NCI-H1417 (cell line): ENCODE measurements around the gene MFF.
"Not testable (repeated sequence)": the region's sequence is repeated elsewhere in the genome, so short reads cannot be mapped to it uniquely, and the experiment has no call there.

Source experiments
- DNase-seq, 3 experiments: peaks; one replicate each; lab custom pipeline; 2025; lab: John Stamatoyannopoulos, UW

The MFF gene

DNA sequence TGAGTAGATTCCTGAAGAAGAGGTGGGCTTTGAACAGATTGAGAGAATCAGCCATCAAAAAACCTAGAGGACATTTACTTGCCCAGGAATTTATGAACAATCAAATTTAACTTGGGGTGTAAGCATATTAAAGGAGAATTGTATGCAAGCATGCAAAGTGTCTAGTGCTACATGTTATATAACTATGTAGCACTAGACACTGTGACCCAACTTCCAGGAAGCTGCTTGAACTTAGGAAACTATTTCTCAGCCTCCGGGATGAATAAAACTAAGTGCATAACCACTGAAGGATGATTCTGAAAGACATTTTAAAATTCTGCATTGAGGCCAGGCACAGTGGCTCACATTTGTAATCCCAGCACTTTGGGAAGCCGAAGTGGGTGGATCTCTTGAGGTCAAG, 12.4 kb downstream of the MFF start:
- DNase-seq = no peak

DNA sequence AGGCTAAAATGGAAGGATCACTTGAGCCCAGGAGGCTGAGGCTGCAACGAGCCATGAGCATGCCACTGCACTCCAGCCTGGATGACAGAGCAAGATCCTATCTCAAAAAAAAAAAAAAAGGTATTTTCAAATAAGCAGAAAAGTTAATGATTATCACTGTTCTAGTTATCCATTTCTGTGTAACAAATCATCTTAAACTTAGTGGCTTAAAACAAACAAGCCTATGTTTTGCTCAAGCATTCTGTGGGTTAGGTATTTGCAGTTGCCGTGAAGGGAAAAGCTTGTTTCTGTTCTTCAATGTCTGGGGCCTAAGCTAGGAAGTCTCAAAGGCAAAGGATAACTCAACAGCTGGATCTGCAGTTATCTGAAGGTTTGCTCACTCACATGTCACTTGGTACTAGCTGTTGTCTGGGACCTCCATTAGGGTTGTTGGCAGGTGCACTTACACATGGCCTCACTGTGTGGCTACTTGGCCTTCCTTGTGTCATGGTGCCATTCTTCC, 14.1 kb downstream of the MFF start:
- no peak for DNase-seq

DNA sequence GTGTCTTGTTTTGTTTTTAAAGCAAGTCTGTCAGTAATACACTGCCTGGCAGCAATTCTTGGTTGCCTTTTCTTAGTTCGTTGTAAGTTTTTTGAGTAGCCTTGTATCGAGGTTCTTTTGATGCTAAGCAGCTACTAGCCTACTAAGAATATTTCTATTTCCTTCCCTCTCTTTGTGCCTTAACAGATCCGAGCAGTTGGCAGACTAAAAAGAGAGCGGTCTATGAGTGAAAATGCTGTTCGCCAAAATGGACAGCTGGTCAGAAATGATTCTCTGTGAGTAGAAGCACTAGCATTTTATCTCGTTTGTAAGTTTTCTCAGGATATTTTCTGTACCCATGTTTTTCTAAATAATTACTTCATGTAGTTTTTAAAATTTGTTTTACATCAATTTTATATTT, 15.1 kb downstream of the MFF start:
- no peak for DNase-seq

DNA sequence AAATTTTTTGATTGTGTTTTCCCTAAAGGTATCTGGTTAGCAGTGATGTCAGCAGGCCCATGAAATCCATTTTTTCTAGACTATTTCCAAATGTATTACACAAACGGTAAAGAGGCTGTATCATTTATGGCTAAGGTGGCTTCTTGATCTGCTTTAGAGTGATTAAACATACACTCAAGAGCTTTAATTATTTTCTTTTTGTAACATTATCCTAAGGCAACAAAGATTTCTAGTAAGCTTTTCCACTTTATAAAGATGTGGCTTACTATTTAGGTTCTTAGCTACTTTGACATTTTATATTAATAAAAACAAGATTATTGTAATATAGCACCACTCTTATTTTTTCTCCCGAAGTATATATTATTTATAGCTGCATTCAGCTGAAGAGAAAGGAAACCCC, 16.5 kb downstream of the MFF start:
- peak in 1 of 3 experiments; percentile 28 for DNase-seq

DNA sequence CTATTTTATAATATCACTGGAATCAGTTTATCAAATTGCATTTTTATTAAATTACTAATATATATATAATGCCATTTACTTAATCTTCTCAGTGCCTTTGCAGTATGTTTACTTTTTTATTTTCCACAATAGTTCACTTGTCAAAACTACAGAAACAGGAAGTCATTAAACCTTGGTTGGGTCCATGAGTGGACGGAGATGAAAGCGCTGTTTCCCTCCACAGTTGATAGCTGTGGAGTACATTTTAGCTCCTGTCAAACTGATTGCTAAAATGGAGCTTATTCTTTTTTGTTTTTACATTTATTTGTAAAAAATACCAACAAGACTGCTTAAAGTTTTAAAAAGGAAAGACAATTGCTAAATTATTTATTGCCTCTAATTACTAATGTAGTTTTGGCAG, 19.2 kb downstream of the MFF start:
- peak in 1 of 3 experiments; percentile 49 for DNase-seq

DNA sequence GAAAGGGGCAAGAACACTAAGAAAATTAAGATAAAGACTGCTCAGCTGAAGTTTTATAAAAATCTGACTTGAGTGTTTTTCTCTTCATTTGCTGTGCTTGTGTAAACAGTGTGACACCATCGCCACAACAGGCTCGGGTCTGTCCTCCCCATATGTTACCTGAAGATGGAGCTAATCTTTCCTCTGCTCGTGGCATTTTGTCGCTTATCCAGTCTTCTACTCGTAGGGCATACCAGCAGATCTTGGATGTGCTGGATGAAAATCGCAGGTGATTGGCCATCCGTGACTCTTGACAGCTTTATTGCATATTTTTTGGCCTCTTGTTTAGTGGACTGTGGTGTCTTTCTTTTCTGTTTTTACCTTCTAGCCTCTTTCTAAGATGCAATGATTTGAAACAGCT, 22.1 kb downstream of the MFF start:
- DNase-seq = no peak

DNA sequence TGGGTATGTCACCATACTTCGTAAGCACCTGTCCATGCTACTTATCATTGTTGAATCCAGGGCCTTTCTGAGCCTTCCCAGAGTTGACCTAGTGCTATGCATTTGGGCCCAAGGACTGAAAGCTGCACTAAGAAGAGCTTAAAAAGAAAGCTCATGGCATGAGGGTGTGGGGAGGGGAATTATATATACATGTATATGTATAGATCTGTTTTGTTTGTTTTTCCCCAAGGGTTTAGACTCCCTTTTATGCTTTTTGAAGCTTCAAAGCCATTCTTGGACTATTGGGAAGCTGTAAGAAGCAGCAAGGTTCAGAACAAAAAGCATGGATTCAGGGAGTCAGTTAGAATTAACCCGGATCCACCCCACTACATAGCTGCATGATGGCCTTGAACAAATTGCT, 23.3 kb downstream of the MFF start:
- no peak for DNase-seq

DNA sequence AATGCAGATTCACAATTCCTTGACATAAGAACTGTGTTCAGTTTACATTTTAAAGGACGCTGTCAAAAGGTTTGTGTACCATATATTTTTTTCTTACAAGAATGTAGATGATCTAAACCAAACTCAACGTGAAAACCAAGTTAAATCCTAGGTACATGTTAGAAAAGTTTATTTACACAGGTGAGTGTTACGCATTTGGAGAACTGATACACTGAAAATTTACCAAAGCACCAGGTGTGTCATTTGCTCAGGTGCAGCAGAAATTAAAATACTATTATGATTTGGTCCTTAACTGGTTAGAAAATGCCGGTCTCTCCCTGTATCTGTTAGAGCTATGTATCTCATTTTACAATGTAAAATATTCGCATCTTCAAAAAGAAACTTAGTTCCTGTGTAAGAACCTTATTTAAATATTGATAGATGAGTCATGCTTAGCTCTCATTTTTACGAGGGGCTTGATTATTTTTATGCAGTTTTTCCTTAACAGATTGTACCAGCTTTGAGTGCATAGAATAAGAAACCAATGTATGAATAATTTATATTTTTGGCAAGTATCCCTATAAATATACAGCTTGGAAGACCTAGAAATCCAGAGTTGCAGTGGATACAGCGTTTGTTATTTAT, 25.1 kb downstream of the MFF start:
- peak in 1 of 3 experiments; percentile 35 for DNase-seq

DNA sequence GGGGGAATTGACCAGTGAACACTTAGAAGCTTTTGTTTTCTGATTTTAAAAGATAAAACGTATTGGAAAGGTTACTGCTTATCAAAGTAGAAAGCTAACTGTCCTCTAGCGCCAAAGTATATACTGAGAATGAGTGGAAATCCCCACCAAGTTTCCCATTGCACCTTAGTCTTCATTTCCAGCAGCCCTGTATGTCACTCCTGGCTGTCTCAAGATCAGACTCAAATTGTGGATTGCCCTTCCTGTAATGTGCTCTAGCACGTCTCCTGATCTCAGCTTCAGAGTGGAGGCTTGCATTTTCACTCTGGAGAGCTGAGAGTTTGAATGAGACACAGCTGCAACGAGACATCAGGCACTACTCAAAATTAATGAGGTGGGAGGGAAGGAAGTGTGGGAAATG, 26.6 kb downstream of the MFF start:
- DNase-seq = no peak

DNA sequence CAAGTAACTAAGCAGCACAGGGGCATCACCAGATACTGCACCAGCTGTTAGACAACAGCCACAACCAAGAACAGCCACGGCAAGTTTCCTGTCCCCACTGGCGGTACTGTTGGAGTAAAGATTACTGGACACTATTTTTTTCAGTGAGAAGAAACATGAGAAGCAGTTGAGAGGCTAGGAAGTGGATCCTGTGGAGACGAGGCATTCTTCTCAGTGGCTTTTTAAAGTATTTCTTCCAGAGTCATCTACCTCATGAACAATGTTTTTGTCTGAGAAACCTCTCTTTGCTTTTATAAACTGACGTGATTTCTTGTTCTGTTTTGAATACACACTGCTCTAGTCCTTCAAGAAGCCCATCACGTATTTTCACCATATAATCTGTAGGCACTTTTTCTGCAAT, 35.3 kb downstream of the MFF start:
- DNase-seq = no peak

DNA sequence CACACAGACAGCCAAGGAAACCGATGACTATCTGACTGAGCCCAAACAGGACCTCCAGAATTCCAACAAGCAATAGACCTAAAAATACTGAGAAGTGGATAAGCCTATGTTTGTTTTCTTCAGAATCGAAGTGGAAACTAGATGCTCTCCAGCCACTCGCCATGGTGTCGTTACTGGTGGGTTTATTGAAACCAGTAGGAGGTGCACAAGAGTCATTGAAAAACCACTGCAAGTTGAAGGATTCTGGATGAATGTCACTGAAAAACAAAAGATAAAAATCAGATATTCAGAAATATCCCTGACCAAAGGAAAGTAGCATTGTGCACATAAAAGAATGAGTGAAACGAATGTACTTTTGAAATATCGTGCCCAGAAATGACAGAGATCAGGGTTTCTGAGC, 38.7 kb downstream of the MFF start:
- no peak for DNase-seq

DNA sequence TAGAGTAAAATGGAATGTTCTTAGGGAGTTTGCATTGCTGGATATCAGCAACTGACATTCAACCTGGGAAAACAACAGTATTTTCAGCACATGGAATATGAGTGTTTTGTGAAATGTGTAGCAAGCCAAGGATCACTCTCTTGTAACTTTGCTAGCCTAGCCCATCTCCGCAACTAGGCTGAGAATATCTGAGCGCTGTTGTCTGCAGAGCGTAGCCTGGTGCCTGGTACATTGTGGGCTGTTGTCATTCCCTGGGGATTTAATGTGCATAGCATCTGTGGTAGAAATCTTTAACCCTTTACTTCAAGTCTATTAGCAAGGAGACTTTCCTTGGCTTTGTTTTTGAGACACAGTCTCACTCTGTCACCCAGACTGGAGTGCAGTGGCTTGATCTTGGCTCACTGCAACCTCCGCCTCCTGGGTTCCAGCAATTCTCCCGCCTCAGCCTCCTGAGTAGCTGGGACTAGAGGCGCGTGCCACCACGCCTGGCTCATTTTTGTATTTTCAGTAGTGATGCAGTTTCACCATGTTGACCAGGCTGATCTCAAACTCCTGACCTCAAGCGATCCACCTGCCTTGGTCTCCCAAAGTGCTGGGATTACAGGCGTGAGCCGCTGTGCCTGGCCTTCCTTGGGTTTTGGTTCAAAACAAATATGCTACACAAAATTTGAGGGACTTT, 39.7 kb downstream of the MFF start:
- not testable (repeated sequence) for DNase-seq

DNA sequence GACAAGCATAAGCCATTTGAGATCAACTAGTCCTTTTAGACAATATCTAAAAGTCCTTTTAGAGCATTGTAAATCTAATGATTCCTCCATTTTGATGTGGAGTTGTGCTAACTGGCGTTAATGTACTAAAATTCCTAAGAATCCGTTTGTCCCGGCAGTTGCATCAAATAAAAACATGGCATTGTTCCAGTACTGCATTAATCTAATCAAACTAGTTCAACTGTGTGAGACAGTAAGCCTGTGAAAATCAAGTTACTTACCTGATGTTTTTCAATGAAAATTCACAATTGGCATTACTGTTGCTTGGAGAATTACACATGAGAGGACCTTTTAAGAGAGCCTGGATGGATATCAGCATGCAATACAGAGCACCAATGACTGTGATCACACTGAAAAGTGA, 40.8 kb downstream of the MFF start:
- no peak for DNase-seq

DNA sequence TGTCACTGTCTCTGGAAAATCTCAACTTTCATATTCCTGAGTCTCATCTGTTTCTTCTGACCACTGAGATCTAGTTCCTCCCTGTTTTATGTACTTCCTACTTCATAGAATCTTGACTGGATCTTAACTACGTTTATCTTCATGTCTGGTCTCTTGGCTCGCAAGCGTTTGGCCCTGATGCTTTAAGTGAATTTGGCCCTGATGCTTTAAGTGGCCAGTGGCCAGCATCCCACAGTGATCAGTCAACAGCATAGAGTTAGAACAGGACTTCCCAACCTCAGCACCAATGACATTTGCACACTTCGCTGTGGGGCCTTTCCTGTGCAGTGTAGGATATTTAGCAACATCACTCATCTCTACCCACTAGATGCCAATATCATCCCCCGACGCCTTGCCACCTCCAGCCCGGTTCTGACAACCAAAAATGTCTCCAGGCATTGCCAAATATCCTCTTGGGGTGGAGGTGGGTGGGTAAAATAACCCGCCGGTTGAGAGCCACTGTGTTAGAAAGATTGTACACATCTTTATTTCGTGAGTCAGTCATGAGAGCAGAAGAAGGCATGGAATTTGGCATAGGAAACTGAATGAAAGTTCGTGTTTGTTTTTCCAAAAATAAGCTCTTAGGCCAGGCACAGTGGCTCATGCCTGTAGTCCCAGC, 41.8 kb downstream of the MFF start:
- no peak for DNase-seq

DNA sequence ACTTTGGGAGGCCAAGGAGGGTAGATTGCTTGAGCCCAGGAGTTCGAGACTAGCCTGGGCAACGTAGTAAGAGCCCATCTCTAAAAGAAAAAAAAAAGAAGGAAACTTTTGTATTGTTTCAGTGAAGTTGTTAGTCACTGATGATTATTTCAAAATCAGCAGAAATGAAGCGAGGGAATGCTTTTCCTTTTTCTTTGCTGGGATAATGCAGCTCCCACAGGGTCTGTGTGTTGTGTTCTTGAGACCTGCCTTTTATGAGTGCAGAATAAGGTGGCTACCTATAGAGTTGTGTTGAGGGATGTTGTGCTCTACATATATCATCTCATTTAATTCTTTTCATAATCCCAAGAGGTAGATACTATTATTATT, 42.4 kb downstream of the MFF start:
- no peak for DNase-seq

DNA sequence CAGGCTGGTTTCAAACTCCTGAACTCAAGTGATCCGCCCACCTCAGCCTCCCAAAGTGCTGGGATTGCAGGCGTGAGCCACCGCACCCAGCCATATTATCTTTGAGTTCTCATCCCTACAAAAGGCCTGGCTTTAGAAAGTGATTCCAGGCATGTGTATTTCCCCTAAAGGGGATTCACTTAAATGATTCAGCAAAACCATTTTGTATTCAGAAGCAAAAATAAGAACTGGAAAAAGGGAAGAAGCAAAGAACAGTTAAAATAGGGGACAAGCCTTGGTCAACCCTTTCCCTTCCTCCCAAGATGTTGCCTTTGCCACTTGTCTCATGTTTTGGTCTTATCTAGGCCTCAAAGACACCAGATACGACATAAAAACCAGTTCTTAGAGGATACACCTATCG, 43.5 kb downstream of the MFF start:
- DNase-seq = no peak

DNA sequence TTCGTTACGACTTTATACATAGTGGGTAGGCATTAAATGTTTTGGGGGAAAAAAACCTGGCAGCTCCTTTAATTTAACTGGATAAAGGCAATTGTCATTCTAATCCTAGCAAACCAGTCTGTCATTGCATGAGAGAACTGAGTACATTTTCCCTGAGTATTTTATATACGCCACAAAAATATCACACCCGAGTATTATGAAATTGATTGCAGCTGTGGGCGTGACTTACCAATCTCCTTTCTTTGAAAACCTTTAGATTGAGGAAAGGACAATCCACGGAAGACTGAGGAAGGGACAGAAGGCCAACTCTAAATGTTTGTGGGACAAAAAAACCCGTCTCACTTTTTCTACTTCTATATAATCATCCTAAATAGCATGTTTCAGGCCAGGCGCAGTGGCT, 45.0 kb downstream of the MFF start:
- no peak for DNase-seq

DNA sequence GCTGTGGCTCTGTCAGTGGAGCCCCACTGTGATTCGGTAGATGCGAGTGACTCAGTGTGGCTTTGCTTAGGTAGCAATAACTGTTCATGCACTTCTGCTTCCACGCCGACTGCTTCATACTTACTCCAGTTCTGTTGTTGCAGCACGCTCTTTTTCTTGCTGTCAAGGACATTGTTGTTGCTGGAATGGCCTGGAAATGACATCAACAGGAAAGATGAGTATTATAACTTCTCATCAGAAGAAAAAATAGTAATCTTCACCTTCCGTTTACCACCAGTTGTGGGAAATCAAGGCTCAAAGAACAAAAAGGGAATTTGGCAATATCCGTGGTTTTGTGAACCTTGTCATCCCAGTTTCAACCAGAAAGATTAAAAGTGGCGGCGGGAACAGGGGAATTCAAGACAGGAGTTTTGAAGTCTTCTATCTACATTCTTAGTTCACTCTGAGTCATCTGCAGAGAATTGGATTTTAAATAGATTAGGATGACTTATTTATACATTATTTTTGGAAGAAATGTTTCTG, 45.8 kb downstream of the MFF start:
- no peak for DNase-seq

DNA sequence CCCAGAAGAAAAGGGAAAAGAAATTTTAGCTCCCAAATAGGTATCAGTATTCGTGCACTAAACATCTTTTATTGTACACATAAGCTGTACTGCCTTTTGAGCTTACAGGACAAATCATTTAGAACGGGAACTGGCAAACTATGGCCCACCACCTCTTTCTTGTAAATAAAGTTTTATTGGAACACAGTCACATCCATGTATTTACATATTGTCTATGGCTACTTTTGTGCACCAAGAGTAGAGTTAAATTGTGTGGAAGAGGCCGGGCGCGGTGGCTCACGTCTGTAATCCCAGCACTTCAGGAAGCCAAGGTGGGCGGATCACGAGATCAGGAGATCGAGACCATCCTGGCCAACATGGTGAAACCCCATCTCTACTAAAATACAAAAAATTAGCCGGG, 48.3 kb downstream of the MFF start:
- DNase-seq = no peak

DNA sequence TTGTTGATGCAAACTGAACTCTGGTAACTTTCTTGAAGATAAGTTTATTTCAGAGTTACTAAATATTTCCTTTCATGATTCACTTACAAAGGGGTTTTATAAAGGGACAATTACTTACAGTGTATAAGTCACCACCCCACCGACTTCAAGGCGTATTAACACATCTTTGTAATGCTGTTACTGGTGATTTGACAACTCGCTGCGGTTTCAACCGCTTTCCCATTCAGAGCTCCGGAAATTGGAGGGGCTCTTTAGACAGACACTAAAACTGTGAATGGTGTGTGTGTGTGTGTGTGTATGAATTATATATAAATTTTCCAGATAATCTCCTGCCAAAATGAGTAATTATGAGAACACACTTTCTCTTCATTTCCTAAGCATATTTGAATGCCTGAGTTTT, 49.1 kb downstream of the MFF start:
- no peak for DNase-seq

DNA sequence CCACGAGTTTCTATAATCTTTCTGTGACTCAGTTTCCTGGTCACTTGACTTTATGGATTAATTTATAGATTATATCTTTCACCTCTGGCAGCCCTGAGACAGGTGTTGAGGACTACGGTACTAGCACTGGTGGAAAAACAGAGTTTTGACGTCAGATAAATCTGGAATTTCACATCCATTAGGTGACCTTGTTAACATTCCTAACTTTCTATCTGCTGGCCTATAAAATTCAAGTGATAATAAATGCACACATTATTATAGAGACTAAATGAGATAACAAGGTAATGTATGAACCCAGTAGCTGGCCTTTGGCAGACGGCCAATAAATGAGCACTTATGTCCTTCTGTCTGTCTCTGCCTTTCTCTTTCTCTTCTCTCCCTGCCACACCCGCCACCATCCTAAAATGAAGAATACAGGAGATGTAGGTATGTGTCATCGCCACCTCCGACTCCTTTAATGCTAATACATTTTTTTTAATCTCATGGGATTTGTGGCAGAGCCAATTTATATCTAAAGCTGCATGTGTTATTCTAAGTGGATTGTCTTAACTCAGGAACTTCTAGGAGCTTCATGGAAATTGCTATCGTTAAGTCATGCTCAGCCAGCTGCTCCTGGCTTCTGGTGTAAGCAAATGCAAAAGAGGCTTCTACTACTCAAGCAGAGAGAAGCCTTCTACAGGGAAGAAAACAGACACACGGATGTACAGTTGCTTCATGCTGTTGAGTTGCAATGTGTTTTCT, 51.8 kb downstream of the MFF start:
- DNase-seq = peak in 2 of 3 experiments; percentile 10 to 58
